Mesodermal cell (in vitro differentiated cells): ENCODE measurements around the gene CCDC107.

ENCODE experiments used
- H3K27ac ChIP-seq: 2 replicates; pipeline ENCODE4 v1.7.0; 2013; ENCODE audit warnings: mild to moderate bottlenecking, low read depth, low read length, moderate library complexity; ENCODE audit not compliant: severe bottlenecking
- H3K36me3 ChIP-seq: 2 replicates; pipeline ENCODE4 v1.7.1; 2013; ENCODE audit warnings: mild to moderate bottlenecking, low read length, moderate library complexity; ENCODE audit not compliant: control insufficient read depth, insufficient read depth
- H3K4me1 ChIP-seq: one replicate; pipeline ENCODE4 v1.7.1; 2013; ENCODE audit warnings: mild to moderate bottlenecking, low read length; ENCODE audit not compliant: insufficient read depth, control insufficient read depth, poor library complexity, severe bottlenecking
- H3K4me3 ChIP-seq: 2 replicates; pipeline ENCODE4 v1.7.0; 2013; ENCODE audit warnings: low read length, control low read depth, mild to moderate bottlenecking; ENCODE audit not compliant: insufficient read depth, poor library complexity, severe bottlenecking; ENCODE audit errors: extremely low read depth
- H3K9me3 ChIP-seq: 2 replicates; pipeline ENCODE4 v1.7.1; 2013; ENCODE audit warnings: mild to moderate bottlenecking, low read length, moderate library complexity; ENCODE audit not compliant: control insufficient read depth
- WGBS, 2 experiments: methylation state at CpG; one replicate each; pipeline ENCODE4 v1.1.5; 2013; ENCODE audit warnings: missing lambda C conversion rate in 2 of 2; ENCODE audit not compliant: insufficient coverage in 2 of 2; 5-methylcytosine and 5-hydroxymethylcytosine counted together

CCDC107 gene

DNA sequence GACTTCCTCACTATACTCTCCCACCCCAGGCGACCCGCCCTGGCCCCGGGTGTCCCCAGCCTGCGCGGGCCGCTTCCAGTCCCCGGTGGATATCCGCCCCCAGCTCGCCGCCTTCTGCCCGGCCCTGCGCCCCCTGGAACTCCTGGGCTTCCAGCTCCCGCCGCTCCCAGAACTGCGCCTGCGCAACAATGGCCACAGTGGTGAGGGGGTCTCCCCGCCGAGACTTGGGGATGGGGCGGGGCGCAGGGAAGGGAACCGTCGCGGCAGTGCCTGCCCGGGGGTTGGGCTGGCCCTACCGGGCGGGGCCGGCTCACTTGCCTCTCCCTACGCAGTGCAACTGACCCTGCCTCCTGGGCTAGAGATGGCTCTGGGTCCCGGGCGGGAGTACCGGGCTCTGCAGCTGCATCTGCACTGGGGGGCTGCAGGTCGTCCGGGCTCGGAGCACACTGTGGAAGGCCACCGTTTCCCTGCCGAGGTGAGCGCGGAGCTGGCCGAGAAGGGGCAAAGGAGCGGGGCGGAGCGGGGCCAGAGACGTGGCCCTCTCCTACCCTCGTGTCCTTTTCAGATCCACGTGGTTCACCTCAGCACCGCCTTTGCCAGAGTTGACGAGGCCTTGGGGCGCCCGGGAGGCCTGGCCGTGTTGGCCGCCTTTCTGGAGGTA is 17.8 kb downstream of the CCDC107 start:
- Histone ChIP-seq H3K36me3 (no peaks in the 10 kb centered on the region), H3K27ac (no peak overlapping the region), H3K4me3 (peak overlapping the region; percentile 34), H3K4me1 (peaks cover 6% of the 10 kb centered on the region), H3K9me3 (no peaks in the 10 kb centered on the region)
- WGBS, 2 experiments: 15 to 17% methylated on average over 32 to 51 of the region's 51 CpGs

DNA sequence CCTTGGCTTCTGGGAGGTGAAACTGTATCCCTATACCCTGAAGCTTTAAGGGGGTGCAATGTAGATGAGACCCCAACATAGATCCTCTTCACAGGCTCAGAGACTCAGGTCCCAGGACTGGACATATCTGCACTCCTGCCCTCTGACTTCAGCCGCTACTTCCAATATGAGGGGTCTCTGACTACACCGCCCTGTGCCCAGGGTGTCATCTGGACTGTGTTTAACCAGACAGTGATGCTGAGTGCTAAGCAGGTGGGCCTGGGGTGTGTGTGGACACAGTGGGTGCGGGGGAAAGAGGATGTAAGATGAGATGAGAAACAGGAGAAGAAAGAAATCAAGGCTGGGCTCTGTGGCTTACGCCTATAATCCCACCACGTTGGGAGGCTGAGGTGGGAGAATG is 21.0 kb downstream of the CCDC107 start:
- peaks cover 27% of the 10 kb centered on the region for H3K36me3 ChIP-seq
- peaks cover 16% of the 10 kb centered on the region for H3K4me1 ChIP-seq
- H3K4me3 ChIP-seq: no peak overlapping the region
- H3K9me3 ChIP-seq: no peaks in the 10 kb centered on the region
- 86 to 100% methylated on average over 1 to 3 of the region's 5 CpGs for WGBS, 2 experiments
- no peak overlapping the region for H3K27ac ChIP-seq

DNA sequence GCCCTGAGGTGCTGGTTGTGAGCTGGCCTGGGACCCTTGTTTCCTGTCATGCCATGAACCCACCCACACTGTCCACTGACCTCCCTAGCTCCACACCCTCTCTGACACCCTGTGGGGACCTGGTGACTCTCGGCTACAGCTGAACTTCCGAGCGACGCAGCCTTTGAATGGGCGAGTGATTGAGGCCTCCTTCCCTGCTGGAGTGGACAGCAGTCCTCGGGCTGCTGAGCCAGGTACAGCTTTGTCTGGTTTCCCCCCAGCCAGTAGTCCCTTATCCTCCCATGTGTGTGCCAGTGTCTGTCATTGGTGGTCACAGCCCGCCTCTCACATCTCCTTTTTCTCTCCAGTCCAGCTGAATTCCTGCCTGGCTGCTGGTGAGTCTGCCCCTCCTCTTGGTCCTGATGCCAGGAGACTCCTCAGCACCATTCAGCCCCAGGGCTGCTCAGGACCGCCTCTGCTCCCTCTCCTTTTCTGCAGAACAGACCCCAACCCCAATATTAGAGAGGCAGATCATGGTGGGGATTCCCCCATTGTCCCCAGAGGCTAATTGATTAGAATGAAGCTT is 21.8 kb downstream of the CCDC107 start:
- H3K9me3 ChIP-seq: no peaks in the 10 kb centered on the region
- 87 to 89% methylated on average over 6 to 7 of the region's 8 CpGs for WGBS, 2 experiments
- H3K4me3 ChIP-seq: no peak overlapping the region
- H3K4me1 ChIP-seq: peaks cover 20% of the 10 kb centered on the region
- H3K27ac ChIP-seq: no peak overlapping the region
- peaks cover 35% of the 10 kb centered on the region for H3K36me3 ChIP-seq

DNA sequence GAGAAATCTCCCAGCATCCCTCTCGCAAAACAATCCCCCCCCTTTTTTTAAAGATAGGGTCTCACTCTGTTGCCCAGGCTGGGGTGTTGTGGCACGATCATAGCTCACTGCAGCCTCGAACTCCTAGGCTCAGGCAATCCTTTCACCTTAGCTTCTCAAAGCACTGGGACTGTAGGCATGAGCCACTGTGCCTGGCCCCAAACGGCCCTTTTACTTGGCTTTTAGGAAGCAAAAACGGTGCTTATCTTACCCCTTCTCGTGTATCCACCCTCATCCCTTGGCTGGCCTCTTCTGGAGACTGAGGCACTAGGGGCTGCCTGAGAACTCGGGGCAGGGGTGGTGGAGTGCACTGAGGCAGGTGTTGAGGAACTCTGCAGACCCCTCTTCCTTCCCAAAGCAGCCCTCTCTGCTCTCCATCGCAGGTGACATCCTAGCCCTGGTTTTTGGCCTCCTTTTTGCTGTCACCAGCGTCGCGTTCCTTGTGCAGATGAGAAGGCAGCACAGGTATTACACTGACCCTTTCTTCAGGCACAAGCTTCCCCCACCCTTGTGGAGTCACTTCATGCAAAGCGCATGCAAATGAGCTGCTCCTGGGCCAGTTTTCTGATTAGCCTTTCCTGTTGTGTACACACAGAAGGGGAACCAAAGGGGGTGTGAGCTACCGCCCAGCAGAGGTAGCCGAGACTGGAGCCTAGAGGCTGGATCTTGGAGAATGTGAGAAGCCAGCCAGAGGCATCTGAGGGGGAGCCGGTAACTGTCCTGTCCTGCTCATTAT is 22.4 kb downstream of the CCDC107 start:
- H3K4me3 ChIP-seq: no peak overlapping the region
- H3K36me3 ChIP-seq: peaks cover 41% of the 10 kb centered on the region
- H3K27ac ChIP-seq: no peak overlapping the region
- H3K9me3 ChIP-seq: no peaks in the 10 kb centered on the region
- peaks cover 22% of the 10 kb centered on the region for H3K4me1 ChIP-seq
- 53 to 55% methylated on average over 9 to 12 of the region's 15 CpGs for WGBS, 2 experiments

DNA sequence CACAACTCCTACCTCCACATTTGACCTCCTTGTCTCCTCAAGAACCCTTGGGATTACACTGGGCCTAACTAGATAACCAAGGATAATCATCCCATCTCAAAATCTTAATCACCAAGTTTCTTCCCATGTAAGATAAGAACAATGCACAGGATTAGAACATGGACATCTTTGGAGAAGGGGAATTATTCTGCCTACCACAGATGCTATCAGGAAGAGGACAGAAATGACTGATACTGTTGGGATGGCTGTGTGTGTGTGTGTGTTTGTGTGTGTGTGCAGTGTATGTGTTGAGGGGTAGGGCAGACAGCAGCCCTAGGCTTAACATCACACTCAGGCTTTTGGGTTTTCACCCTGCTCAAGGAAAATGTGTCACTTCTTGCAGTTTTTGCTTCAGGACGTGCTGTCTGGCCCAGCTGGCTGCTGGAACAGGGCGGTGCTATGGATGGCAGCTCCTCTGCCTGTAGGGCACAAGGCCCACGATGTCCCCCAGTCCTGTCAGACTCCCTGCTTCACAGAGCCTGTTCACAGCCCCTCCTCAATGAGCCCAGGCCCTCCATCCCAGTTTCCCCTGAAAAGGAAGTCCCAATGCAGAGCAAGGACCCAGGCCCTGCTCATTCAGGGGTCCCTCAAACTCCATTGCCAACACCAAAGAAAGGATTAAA is 23.4 kb downstream of the CCDC107 start:
- Histone ChIP-seq H3K4me3 (no peak overlapping the region), H3K4me1 (peaks cover 22% of the 10 kb centered on the region), H3K27ac (peak overlapping the region; percentile 29), H3K9me3 (no peaks in the 10 kb centered on the region), H3K36me3 (peaks cover 51% of the 10 kb centered on the region)
- 77 to 88% methylated on average over 3 of the region's 3 CpGs for WGBS, 2 experiments

DNA sequence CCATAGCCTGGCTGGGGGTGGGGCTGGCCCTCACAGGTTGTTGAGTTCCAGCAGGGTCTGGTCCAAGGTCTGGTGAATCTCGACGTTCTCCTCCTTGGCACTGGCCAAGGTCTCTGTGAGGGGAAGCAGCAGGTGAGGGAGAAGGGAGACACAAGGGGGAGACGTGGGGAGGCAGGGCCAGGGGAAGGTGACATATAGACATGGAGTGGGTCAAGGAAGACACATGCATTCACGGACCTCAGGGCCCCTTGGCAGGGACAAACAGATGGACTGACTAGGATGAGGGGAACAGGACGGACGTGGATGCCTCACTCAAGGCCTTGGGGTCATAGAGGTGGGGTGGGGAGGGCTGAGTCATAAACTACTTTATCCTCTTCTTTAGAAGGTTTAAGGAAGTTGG is 24.0 kb downstream of the CCDC107 start:
- Histone ChIP-seq H3K4me3 (no peak overlapping the region), H3K27ac (peak overlapping the region; percentile 29), H3K36me3 (peaks cover 57% of the 10 kb centered on the region), H3K4me1 (peaks cover 27% of the 10 kb centered on the region), H3K9me3 (no peaks in the 10 kb centered on the region)
- 90 to 93% methylated on average over 4 of the region's 6 CpGs for WGBS, 2 experiments

DNA sequence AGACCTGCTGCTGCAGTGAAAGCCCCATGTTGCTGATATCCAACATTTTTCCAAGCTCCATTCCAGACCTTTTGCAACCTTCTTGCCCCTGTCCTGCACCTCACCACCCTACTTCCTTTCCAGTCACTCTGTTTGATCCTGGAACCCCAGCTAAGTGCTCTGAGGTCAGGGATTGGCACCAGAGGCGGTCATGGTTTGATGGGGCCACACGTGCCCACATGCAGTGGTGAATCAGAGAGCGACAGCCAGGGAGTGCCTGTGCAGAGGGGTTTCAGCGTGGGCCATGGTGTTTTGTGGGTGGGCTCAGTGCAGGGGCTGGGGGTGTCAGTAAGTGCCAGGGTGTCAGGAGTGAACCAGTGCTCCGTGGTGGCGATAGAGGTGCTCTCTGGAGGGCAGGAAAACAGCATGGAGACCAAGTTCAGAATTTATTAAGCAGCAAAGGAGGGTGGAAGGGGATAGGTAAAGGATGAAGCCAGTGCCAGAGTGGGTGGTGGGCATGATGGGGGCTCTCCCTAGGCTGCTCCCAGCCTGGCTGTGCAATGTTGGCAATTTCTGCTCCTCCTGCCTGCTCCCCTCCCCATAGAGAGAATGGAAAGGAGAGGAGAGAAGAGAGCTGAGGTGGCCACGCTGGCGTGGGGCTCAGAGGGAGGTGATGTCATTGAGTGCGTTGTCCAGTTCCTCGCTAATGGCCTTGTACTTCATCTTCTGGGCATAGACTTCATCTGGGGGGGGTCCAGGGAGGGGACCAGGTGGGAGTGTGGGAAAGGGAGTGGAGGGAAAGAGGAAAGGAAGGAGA is 24.6 kb downstream of the CCDC107 start:
- Histone ChIP-seq H3K4me1 (peaks cover 32% of the 10 kb centered on the region), H3K4me3 (no peak overlapping the region), H3K27ac (no peak overlapping the region), H3K9me3 (no peaks in the 10 kb centered on the region), H3K36me3 (peaks cover 62% of the 10 kb centered on the region)
- WGBS, 2 experiments: 98 to 100% methylated on average over 6 to 9 of the region's 10 CpGs

DNA sequence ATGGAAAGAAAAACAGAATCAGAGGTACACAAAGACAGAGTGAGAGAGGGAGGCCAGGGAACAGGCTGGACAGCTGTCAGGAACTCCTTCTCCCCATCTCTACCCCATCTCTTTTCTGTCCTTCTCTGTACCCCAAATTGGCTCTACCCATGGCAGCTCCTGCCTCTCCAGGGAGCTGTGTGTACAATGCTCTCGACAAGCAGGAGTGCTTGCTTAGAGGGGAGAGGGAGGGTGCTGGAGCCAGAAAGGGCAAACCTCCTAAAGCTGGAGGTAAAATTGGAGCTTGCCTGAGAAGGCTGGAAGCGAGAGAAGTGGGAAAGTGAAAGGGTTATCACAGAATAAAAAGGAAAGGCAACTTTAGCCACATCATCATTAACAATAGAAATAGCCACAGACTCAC is 25.2 kb downstream of the CCDC107 start:
- peaks cover 68% of the 10 kb centered on the region for H3K36me3 ChIP-seq
- H3K4me3 ChIP-seq: no peak overlapping the region
- no peak overlapping the region for H3K27ac ChIP-seq
- peaks cover 38% of the 10 kb centered on the region for H3K4me1 ChIP-seq
- WGBS, 2 experiments: 83% methylated on average over 1 of the region's 2 CpGs; no CpG with 5 or more reads in 1 of the 2 experiments
- H3K9me3 ChIP-seq: no peaks in the 10 kb centered on the region

DNA sequence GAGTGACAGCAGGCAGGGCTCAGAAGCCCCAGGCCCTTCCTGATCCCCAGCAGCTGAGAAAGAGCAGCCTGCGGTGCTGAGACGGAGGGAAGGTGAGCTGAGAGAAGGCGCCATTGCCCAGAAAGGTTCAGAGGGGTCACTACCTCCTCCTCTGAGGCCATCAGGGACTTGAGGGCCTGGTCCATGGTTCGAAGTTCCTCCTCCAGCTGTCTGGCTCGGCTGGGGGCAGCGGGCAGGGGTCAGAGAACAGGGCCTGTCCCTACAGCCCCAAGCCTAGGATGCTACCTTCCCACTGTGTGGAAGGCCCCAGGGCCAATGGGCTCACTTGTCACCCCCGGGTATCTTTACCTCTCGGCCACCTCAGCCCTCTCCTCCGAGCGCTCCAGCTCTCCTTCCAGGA is 26.8 kb downstream of the CCDC107 start:
- peaks cover 69% of the 10 kb centered on the region for H3K36me3 ChIP-seq
- H3K9me3 ChIP-seq: no peaks in the 10 kb centered on the region
- WGBS, 2 experiments: 87 to 97% methylated on average over 6 to 8 of the region's 10 CpGs
- no peak overlapping the region for H3K27ac ChIP-seq
- peaks cover 44% of the 10 kb centered on the region for H3K4me1 ChIP-seq
- no peak overlapping the region for H3K4me3 ChIP-seq

DNA sequence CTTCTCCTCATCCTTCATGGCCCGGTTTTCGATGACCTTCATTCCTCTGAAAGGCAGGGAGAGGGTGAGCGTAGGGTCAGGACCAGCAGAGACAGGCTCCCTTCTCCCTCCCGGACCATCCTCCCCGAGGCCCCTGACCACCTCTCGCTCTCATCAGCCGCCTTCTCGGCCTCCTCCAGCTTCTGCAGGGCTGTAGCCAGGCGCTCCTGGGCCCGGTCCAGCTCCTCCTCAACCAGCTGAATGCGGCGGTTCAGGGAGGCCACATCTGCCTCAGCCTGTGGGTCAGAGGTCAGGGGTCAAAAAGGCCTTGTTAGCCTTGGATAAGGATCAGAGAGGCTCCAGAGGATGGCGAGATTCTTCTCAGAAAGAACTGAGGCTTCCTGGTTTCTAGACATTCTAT is 27.4 kb downstream of the CCDC107 start:
- no peaks in the 10 kb centered on the region for H3K9me3 ChIP-seq
- WGBS, 2 experiments: 96 to 97% methylated on average over 9 to 13 of the region's 13 CpGs
- H3K4me1 ChIP-seq: peaks cover 44% of the 10 kb centered on the region
- H3K4me3 ChIP-seq: no peak overlapping the region
- H3K27ac ChIP-seq: no peak overlapping the region
- H3K36me3 ChIP-seq: peaks cover 69% of the 10 kb centered on the region
